NOMO-1 (cell line): ENCODE measurements around the gene FAM118A.
A peak's percentile ranks its signal among the peaks of the same experiment; 100 is the strongest.
"Not testable (repeated sequence)": the region's sequence is repeated elsewhere in the genome, so short reads cannot be mapped to it uniquely, and the experiment has no call there.

ENCODE experiments used
- DNase-seq, 2 experiments: peaks; one replicate each; lab custom pipeline; 2025; ENCODE audit not compliant: unreplicated experiment in 2 of 2; lab: John Stamatoyannopoulos, UW

Gene FAM118A

GRCh38 chr22:45359627-45360026, 49.9 kb downstream of the FAM118A start:
- no peak for DNase-seq

- no peak for DNase-seq
Measured at GRCh38 chr22:45366713-45367112, 57.0 kb downstream of the FAM118A start.

- not testable (repeated sequence) for DNase-seq
Measured at GRCh38 chr22:45373592-45373991, 63.9 kb downstream of the FAM118A start.

GRCh38 chr22:45376009-45376408, 66.3 kb downstream of the FAM118A start:
- no peak for DNase-seq

- DNase-seq = peak; percentile 24 to 42
Measured at GRCh38 chr22:45376703-45377102, 67.0 kb downstream of the FAM118A start.

- no peak for DNase-seq
Measured at GRCh38 chr22:45381348-45381747, 71.6 kb downstream of the FAM118A start.

- DNase-seq = no peak
Measured at GRCh38 chr22:45389546-45389945, 79.8 kb downstream of the FAM118A start.
